GM18909 (cell line): Measurements from ENCODE around the gene RPS6KB2.
"Not testable (repeated sequence)": the region's sequence is repeated elsewhere in the genome, so short reads cannot be mapped to it uniquely, and the experiment has no call there.

Experiments
- ATAC-seq: cut with Tn5 transposase; IDR thresholded peaks from one replicate; pipeline ENCODE4 v1.9.1; 2021; ENCODE audit warnings: mild to moderate bottlenecking; ENCODE audit not compliant: unreplicated experiment, poor library complexity

RPS6KB2 gene

GRCh38 chr11:67423466-67423865, 4.8 kb upstream of the RPS6KB2 start:
- no peak for ATAC-seq

DNA sequence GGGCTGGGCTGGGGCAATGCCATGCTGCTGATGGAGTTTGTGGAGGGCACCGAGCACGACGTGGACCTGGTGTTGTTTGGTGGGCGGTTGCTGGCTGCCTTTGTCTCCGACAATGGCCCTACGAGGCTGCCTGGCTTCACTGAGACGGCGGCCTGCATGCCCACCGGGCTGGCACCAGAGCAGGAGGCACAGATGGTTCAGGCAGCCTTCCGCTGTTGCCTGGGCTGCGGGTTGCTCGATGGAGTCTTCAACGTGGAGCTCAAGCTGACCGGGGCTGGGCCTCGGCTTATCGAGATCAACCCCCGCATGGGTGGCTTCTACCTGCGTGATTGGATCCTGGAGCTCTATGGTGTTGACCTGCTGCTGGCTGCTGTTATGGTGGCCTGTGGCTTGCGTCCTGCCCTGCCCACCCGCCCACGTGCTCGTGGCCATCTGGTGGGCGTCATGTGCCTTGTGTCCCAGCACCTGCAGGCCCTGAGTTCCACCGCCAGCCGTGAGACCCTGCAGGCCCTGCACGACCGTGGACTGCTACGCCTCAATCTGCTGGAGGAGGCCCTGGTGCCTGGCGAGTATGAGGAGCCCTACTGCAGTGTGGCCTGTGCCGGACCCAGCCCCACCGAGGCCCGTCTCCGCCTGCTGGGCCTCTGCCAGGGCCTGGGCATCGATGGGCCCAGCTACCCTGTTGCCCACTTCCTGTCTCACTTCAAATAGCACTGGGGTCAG, 4.2 kb upstream of the RPS6KB2 start:
- ATAC-seq = no peak

GRCh38 chr11:67427364-67427859, 882 bp upstream of the RPS6KB2 start:
- not testable (repeated sequence) for ATAC-seq

- no peak for ATAC-seq
These were observed 859 bp downstream of the RPS6KB2 start for GRCh38 chr11:67429038-67429668.

GRCh38 chr11:67429722-67430121, 1.4 kb downstream of the RPS6KB2 start:
- no peak for ATAC-seq

- ATAC-seq = no peak
These were observed 3.3 kb downstream of the RPS6KB2 start for GRCh38 chr11:67431346-67432249.

DNA sequence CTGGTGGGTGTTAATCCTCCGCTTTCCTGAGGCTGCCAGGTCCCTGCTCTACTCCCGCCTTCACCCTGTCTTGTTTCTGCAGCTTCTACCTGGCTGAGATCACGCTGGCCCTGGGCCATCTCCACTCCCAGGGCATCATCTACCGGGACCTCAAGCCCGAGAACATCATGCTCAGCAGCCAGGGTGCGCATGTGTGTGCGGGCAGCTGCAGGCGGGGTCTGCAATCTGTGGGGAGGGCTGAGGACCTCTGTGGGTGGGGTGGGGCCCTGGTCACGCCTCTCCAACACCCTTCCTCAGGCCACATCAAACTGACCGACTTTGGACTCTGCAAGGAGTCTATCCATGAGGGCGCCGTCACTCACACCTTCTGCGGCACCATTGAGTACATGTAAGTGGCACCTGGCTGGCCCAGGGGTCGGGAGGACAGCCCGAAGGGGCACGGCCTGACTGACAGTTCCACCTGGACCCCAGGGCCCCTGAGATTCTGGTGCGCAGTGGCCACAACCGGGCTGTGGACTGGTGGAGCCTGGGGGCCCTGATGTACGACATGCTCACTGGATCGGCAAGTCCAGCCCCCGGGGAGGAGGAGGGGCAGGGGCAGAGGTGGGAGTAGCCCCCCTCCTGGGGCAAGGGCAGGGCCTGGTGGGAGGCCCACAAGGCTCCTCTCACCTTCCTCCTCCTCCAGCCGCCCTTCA, 4.5 kb downstream of the RPS6KB2 start:
- no peak for ATAC-seq

DNA sequence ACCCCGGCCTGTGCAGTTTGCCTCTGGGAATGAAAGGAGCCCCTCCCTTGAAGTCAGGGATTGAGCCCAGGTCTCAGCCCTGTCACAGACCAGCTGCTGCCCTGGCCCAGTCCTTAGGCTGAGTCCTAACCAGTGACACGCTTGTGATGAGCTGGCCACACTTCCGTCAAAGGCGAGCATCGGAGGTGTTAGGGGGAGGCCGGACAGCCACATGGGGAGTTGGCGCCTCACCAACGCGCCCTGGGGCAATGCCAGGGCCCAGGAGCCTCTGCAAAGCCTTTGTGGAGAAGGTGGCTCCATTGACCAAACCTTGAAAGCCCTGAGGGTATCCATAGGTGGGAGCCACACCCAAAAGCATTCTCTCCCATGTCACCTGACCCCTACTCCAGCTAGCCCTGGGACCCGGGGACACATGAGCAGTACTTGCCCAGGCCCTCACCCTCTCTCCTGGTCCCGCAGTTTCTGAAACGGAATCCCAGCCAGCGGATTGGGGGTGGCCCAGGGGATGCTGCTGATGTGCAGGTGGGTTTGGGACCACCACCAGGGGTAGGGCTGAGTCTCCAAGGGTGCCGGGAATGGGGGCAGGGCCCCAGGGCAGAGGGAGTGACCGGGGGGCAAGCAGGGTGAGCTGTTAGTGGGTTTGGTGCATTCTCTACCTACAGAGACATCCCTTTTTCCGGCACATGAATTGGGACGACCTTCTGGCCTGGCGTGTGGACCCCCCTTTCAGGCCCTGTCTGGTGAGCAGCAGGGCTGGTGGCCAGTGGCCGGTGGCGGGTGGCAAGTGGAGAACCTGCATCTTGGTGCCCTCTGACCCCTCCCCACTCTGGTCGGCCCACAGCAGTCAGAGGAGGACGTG, 5.5 kb downstream of the RPS6KB2 start:
- ATAC-seq = no peak

DNA sequence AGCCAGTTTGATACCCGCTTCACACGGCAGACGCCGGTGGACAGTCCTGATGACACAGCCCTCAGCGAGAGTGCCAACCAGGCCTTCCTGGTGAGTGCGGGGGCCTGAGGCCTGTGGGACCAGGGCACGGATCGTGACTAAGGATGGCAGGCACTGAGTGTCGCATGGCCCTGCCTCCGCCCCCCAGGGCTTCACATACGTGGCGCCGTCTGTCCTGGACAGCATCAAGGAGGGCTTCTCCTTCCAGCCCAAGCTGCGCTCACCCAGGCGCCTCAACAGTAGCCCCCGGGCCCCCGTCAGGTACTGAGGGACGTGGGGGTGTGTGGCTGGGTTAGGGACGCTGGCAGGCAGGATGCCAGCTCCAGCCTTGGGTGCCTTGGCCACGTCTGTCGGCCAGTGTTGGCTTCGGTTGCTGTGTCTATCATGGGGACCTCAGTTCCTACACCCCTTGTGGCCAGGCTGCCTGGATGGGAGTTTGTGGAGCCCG, 6.1 kb downstream of the RPS6KB2 start:
- ATAC-seq = no peak

DNA sequence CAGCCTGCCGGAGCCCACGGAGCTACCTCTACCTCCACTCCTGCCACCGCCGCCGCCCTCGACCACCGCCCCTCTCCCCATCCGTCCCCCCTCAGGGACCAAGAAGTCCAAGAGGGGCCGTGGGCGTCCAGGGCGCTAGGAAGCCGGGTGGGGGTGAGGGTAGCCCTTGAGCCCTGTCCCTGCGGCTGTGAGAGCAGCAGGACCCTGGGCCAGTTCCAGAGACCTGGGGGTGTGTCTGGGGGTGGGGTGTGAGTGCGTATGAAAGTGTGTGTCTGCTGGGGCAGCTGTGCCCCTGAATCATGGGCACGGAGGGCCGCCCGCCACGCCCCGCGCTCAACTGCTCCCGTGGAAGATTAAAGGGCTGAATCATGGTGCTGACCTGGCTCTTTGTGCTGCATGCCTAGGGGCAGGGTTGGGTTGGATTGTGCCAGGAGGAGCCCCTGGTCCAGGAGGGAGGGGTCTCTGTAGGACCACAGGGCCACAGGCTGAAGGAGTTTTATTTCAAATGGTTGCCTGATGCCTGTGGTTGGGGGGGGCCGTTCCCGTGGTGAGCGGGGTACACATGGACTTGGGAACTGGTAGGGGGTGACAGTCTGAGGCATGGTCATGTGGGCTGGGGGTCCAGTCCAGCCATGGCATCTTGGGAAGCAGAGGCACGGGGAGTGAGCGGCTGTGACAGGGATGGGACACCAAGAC, 6.9 kb downstream of the RPS6KB2 start:
- no peak for ATAC-seq

GRCh38 chr11:67435727-67436458, 7.6 kb downstream of the RPS6KB2 start:
- no peak for ATAC-seq

GRCh38 chr11:67436459-67437081, 8.3 kb downstream of the RPS6KB2 start:
- no peak for ATAC-seq

- ATAC-seq = peak; percentile 31
These were observed 9.0 kb downstream of the RPS6KB2 start, which contains the start of gene PTPRCAP for GRCh38 chr11:67437082-67437808. TSS of gene PTPRCAP (minus strand) at chr11:67437682. CDS start at chr11:67437619, 63 bp downstream.

DNA sequence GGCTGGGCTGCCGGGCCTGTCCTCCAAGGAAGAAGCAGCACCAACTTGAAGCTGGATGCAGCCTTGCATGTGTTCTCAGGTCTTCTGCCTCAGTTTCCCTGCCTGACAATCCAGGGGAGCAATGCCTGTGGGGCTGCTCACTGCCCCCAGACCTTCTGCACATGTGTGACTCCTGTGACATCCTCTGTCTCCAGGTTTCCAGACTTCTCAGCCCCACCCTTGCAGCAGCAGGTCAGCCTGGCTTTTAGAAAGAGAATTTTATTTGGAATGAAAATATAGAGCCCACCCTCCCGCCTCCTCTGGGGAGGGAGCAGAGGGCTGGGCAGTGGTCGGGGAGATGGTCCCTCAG, 9.5 kb downstream of the RPS6KB2 start:
- ATAC-seq = no peak

DNA sequence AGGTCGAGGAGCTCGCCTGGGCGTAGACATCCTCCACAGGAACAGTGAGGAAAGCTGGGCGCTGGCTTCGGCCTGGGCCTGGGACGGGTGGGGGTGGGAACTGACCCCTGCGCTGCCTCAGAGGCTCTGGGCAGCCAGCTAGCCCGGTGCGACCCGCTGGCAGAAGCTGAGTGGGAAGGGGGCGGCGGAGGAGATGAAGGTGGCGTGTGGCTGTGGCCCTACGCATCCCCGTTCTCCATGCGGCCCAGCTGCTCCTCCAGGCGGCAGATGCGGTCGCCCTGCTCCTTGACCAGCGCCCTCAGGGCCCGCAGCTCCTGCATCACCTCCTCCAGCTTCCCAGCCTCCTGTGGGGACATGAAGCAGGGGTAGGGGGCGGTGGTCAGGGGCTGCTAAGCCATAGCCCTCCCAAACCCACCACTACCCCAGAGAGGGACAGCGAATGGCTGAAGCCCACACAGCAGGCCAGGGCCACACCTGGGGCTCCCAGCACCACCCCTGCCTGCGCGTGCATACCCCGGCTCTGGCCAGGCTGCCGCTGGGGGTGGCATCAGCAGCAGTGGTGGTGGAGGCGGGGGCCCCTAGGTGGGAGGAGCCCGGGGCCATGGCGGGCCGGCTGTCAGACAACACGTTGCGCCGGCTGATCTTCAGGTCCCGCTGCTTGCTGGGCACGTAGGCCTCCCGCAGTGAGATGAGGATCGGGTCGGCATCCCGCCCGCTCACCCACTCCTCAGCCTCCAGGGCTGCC, 10.0 kb downstream of the RPS6KB2 start:
- no peak for ATAC-seq
